Inflammatory macrophage treated with lipopolysaccharide for 1 hour (primary cell): Measurements from ENCODE around the gene DNMBP.
A peak's percentile ranks its signal among the peaks of the same experiment; 100 is the strongest.
"Not testable (repeated sequence)": the region's sequence is repeated elsewhere in the genome, so short reads cannot be mapped to it uniquely, and the experiment has no call there.

Source experiments
- DNase-seq, 2 donors: peaks; one replicate each; pipeline ENCODE4 v3.0.0-alpha.2; 2020 to 2022

Gene DNMBP

DNA sequence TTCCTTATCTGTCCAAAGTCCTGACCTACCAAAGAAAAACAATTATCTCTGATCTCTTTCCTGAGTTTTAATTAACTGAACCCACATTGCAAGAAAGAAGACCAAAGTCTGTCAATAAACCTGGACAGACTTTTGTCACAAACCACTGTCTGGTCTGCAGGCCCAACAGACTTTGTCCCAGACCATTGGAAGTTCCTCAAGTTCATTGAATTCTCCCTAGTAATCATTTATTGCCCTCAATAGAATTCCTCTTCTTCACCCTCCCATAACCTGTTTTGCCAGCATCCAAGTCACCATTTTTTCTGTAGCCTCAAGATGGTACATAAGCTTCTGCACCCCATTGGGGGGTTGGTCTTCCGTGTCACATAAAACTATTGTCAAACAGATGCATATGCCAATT, 3.9 kb upstream of the DNMBP start:
- no peak for DNase-seq

DNA sequence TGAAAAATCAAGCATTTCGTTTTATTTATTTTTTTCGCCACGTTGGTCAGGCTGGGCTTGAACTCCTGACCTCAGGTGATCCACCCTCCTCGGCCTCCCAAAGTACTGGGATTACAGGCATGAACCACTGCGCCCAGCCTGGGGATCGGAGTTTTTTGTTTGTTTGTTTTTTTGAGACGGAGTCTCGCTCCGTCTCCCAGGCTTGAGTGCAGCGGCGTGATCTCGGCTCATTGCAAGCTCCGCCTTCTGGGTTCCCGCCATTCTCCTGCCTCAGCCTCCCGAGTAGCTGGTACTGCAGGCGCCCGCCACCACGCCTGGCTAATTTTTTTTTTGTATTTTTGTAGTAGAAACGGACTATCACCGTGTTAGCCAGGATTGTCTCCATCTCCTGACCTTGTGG, 2.2 kb upstream of the DNMBP start:
- DNase-seq: not testable (repeated sequence)

DNA sequence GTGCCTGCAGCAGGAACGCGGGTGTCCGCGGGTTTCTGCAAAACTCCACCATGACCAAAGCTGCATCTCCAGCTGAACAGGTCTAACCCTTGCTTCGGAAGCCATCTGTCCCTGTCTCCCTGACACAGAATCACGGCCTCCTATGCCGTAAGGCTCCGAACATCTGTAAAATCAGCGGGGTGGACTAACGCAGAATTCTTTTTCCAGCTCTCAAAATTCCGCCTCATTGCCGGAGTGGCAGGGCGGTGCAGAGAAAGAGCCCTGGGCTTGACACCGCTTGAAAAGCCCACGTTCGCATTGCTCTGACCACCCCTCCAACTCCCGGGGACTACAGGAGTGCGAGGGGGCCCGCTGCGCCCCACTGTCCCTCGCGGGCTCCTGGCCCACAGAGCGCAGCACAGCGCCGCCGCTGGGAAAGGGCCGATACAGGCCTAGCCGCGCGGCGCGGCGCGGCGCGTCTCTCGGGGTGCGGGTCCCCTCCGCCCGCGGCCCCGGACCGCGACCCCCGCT, 409 bp downstream of the DNMBP start:
- DNase-seq: peak in 1 of 2 donors; percentile 30

DNA sequence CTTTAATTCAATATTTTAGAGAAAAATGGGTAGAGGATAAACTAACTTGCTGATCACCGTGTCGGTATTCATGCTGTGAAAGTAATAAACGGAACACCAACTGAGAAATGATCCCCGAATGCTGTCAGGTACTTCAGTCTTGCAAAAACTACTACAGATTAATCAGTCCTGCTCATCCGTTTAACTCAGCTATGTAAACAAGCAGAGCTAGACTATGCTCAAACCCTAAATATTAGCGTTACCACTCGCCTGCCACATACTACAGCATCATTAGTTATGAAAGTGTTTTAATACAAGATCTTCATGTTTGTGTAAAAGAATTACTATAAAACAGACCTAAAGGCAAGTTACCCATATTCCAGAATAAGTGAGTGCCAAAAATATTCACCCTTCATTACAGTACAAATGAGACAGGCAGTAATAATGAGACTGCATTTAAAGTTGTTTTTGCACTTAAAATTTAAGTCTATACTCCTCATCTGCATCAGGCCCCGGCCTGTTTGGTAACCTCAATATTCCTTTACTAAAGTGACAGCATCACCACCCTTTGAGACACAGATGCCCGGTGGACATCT, 952 bp downstream of the DNMBP start:
- no peak for DNase-seq

DNA sequence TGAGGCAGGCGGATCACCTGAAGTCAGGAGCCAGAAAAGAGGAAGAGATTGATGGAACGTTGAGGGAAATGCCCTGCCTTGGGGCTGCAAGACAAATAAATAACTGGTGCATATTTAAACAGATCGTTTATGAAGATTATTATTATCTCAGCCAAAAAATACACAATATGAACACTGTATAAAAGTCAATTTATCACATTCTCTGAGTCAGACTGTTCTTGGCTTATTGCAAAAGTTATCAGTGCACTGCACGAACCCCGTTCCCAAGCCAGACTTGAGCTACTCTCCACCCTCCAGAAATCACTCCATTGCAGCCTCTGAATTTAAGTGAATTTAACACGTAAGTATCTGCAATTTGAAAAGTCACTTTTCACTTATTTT, 1.6 kb downstream of the DNMBP start:
- no peak for DNase-seq

DNA sequence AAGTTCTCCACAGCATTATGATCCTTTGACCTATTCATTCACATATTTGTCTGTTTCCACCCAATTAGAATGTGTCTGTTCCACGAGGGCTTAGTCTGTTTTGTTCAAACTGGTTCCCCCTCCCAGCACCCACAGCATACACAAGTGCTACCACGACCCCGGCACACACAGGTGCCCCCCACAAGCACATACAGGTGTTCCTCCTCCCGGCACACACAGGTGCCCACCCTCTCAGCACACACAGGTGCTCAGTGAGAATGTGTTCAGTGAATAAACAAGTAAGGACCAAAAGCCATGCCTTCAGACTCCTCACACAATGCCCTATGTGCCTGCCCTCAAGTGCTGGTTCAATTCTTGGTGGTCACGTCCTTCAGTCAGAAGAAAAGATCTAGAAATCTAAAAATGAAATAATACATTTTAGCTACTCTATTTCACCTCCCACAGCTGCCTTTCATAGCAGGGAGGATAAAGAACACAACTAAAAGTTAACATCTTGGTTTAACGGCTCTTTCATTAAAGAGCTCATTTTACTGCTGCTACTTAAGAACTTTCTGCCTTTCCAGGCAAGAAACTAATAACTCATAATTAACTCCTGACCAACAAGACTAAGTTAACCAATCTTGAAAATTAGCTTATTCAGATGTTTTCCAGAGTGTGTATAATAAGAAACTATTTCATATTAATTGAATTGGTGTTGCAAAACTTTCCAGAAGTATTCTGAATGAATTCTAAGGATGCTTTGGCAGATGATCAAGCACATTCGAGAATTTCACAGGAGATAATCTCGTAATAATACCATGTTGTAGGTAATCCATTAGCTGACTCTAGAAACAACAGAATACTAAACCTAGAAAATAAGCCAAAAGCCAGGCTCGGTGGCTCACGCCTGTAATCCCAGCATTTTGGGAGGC, 2.3 kb downstream of the DNMBP start:
- DNase-seq: no peak

DNA sequence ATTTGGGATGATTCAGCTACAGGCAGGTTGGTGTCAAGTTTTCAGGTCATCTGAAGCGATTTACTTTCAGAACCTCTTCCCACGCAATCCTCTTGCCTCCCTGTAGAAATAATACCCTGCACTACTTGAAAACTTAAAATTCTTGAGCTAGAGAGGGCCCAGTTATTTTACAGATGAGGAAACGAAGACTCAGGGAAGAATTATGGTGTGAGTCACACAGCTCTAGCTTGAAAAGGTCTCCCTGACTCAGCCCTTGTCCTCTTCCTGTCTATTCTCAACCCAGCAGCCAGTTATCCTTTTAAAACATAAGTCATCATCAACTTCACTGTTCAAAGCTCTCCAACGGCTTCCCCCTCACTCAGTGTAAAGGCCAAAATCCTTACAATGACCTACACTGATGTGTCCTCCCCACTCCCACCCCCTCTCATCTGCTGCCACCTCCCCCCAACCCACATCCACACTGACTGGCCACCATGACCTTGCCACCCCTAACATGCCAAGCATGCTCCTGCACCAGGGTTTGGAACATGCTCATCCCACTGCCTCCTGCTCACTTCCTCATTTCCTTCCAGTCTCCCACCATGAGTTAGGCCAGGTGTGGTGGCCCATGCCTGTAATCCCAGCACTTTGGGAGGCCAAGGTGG, 3.4 kb downstream of the DNMBP start:
- DNase-seq: peak; percentile 49 to 63

DNA sequence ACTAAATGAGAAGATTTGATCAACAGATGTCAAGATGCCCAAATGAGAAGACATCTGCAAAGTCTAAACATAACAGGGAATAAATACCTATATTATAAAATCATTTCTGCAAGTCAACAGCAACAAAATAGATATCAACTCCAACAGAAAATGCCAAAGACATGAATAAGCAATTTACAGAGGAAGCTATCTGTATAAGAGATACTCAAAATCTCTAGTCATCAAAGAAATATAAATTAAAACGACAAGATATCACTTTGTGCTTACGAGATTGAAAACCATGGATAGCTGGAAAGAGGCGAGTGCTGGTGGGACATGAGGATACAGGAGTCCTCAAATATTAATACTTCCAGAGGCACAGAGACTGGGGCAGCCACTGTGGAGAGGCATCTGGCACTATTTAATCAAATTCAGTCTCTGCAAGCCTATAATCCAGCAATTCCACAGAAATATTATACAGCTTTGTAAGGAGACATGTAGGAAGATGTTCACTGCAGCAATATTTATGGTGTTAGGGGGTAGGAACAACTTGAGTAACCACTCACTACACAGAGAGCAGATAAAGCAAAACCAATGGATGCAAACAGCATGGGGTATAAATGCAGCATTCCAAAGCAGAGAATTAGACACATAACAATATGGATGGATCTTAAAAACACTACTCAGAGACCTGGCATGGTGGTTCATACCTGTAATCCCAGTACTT, 4.8 kb downstream of the DNMBP start:
- no peak for DNase-seq

DNA sequence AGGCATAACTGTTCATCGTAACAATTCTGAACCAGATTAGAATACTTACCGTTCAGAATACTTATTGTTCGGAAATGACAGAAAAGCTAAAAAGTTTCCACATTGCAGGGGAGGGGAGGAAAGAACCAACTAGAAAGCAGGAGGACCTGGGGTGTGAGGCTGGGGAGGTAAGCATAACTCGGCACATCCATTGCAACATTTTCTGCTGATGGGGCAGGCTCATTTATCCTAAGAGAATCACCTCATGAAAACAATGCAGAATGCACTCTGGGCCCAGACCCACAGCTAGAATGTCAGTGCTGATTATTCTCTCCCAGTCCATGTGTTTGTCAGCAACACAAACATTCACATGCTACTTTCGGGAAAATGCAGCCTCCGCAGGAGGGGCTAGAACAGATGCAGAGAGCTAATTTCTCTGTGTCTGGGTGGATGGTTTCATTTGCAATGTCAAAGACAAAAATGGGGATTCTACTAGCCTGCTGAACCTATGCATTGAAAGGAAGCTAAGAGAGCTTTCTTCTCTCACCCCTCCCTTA, 9.6 kb downstream of the DNMBP start:
- DNase-seq: no peak

DNA sequence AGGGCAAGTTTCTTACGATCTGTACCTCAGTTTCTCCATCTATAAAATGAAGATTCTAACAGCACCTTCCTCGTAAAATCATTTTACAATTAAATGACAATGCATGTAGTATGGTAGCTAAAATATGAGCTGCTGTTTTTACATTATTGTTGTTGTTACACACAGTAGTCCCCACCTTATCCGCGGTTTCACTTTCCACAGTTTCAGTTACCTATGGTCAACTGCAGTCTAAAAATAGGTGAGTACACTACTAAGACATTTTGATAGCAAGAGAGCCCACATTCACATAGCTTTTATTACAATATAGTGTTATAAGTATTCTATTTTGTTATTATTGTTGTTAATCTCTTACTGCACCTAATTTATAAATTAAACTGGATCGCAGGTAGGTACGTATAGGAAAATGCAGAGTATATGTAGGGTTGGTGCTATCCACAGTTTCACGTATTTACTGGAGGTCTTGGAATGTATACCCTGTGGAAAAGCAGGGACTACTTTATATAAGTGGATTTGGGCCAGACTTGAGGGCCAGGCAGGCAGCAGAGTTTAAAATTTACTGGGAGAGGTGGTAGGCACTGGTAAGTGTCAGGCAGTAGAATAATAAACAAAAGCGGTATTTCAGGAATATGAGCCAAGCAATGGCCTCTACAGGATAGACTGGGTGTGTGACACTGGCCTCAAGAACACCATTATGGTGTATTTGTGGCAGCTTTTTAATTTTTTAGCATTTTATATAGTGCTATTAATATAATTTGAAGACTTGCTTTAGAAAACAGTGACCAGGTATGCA, 10.2 kb downstream of the DNMBP start:
- no peak for DNase-seq

DNA sequence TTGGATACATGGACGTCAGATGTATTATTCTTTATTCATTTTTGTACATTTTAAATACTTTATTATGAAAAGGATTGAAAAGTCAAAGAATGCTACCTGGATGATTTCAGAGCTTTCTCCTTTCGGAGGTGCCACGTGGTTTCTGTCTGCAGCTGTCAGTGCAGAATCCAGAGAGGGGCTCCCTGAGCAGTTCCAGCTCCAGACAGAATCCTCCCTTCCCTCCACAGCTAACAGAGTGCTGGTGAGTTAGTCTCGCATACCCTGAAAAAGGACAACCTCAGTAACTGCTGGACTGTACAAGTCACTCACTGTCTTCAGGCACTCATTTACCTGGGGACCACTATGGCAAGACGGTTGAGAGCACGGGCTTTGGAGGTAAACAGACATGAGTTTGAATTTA, 10.9 kb downstream of the DNMBP start:
- DNase-seq: no peak

DNA sequence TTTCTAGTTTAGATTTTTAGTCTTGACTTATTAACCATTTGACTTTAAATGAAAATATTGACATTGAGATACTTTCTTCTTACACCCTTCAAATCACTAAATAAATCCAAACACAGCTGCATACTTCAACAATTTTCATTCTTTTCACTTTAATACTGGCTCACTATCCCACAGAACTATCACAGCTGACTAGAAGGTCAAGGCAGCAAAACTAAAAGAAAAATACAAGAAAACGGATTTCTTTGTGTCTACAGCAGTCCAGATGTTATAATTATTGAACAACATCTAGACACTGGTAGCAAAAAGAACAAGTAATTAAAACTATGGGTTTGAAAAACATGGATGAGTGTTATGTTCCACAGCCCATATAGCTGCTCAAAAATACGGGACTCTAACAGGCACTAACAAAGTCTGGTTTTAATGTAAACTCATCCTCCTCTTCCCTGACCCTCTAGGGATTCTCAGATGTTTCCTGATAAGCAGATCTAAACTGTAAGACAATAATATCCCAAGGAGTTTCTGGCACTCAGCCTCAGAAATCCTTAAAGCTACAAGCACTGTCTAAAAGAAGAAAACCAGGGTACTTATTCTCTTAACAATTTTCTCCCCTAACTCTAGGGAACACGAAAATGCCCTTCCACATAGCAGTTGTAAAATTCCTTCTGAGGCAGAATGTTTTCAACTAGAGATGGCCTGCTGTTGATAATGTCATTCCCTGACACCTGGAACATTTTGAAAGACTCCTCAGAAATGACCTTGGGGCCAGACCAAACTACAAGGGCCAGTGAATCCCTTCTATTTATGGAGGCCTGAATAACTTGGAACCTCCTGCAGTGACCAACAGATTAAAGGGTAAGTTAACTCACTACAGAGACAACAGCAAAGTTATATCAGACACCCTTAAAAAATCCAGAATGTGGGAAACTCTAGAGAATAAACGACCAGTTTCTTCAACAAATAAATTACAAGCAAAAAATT, 12.8 kb downstream of the DNMBP start:
- DNase-seq: no peak

DNA sequence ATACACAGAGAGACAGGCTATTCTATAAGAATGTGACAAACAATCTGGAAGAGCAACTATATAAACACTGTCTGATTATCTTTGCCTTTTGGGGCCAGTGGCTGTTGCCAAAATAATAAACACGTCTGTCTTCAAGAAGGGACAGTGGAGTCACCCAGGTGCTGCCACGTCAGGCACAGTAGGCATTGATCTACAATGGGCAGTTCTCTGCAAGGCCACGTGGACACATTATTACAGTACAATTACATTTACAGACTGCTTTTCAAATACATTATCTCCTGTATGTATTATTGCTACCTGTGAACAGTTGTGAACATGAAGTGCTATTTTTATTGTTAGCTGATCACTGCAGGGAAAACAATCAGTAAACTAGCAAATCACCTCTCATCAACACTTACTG, 14.0 kb downstream of the DNMBP start:
- DNase-seq: no peak

DNA sequence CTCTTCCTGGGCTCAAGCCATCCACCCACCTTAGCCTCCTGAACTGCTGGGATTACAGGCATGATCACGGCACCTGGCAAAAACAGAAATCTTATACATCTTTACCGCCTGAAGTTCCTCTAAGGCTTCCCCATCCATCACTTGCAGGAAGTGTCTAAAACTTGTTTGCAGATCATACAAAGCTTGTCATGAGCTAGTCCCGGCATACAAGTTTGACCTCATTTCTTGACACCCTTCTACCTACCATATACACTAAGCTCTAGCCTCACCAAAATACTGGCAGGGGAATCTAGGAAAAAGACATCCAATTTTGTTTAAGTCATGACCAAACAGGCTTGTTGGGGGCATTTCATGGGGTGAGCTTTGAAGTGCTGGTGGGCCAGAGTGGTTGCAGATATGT, 14.5 kb downstream of the DNMBP start:
- DNase-seq: no peak

DNA sequence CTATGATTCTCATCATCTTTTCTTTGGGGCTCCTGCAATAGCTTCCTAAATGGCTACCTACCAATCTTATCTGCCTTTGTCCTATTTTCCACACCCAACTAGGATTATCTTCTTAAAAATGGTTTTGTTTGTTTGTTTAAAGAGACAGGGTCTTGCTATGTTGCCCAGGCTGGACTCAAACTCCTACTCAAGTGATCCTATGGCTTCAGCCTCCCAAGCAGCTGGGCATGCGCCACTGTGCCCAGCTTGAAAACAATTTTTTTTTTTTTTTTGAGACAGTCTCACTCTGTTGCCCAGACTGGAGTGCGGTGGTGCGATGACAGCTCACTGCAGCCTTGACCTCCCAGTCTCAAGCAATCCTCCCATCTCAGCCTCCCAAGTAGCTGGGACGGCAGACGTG, 14.9 kb downstream of the DNMBP start:
- DNase-seq: no peak

DNA sequence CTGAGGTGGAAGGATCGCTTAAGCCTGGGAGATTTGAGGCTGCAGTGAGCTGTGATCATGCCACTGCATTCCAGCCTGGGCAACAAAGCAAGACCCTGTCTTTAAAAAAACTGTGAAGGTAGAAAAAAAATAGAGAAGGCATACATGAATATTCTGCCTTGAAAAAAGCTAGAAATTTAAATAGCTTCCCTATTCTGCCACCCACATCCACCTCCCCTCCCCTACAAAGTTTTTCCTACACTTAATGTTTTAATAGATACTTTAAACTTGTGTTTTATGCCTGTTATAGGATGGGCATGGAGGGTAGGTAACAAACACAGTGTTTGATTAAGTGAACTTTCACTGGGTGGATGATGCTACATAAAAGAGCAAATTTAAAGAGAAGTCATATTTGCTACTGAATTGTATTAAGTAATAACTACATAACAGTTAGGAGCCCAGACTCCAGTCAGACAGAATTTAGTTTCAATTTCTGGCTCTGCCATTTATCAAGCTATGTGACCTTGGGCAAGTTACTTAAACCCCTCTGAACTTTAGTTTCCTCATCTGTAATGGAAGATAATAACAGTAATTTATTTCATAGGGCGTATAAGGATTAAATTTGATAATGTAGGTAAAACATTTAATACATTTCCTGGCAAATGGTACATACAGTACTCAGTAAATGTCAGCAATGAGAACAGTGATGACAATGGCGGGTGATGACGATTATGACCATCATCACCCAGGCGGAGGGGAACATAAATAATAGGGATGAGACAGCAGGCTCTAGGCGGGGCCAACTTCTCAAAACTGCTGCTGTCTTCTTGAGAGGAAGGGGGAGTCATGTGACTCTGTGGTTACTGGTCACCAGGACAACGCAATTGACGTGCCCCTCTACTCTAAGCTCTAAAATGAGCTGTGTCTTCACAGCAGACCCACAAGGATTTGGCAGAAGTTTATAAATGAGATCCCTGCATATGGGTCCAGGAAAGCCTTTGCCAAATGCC, 15.8 kb downstream of the DNMBP start:
- DNase-seq: peak; percentile 75 to 84

DNA sequence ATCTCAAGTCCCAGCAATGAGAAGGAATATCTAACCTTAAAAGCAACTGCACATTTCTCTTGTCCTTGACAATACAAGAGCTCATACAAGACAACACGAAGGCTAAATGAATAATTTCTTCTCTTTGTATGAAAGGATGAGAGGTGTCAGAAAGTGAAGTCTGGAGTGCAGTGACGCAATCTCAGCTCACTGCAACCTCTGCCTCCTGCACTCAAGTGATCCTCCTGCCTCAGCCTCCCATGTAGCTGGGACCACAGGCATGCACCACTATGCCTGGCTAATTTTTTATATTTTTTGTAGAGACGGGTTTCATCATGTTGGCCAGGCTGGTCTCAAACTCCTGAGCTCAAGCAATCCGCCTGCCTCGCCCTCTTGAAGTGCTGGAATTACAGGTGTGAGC, 24.1 kb downstream of the DNMBP start:
- not testable (repeated sequence) for DNase-seq

DNA sequence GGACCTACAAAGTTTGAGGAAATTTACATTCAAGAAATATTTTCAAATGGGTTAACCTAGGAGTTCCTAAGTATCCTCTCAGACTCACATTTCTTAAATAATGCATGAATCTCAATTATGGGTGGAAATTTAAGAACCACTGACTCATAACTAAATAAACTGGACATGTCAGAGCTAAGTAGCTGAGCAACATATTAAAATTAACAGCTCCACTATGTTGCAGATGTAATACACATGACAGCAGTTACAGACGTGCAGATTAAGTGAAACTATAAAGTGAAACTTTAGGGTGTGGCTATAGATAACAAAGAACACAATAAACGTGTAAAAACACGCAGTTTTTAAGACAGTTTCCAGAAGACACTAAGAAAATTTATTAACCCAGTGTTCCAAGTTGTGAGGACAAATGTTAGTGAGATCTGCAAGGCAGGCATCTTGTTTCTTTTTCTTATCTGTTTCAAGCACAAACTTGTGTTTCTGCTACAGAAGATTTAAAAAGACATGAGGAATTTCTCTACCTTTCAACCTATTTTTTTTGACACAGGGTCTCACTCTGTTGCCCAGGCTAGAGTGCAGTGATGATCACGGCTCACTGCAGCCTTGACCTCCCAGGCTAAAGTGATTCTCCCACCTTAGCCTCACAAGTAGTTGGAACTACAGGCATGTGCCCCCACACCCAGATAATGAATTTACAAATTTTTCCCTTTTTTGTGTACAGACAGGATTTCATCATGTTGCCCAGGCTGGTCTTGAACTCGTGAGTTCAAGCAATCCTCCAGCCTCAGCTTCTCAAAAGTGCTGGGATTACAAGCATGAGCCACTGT, 25.3 kb downstream of the DNMBP start:
- DNase-seq: no peak
